GM21528 (cell line): Measurements from ENCODE around the gene RALBP1.

Source experiments
- ATAC-seq: cut with Tn5 transposase; IDR thresholded peaks from one replicate; pipeline ENCODE4 v1.9.1; 2021; ENCODE audit warnings: mild to moderate bottlenecking, moderate library complexity; ENCODE audit not compliant: unreplicated experiment, low FRiP score

RALBP1 gene

DNA sequence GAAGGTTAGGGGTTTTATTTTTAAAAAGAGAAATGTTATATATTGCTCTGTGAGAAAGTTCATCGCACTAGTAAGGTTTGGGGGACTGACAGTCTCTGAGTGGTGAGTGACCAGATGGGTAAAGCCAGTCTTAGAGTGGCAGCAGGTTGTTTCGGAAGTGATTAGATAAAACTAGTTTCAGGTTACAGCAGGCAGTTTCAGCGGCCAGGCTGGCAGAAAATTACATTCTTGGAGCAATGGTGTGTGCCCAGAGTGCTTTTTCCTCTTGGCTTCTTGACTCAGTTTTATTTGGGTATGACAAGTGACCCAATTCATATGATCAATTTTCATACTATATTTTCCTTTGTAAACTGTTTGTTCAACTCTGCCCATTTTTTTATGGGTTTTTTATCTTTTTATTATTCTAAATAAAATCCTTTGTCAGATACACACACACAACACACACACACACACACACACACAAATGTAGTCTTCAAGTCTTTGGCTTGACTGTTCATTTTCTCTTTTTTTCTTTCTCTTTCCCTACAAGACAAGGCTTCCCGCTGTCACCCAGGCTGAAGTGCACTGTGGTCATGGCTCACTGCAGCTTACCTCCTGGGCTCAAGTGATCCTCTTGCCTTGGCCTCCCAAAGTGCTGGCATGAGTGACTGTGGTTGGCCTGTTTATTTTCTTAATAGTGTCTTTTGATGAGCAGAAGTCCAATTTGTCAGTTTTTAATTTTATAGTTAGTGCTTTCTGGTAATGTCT, 30.9 kb downstream of the RALBP1 start:
- ATAC-seq: no peak

DNA sequence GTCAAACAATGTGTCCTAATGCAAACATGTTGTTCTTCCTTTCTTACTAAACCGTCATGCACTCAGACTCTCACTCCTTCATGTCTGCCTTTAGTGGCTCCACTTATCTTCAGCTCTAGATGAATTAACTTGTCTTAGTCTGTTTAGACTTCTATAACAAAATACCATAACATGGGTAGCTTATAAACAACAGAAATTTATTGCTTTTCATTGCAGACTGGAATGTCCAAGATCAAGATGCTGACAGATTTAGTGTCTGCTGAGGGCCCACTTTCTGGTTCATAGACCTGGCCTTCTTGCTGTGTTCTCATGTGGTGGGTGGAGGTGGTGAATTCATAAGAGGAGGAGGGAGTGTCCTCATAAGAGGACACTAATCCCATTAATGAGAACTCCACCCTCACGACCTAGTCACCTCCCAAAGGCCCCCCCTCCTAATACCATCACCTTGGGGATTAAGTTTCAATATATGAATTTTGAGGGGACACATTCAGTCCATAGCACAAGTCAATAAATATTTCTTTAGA, 32.3 kb downstream of the RALBP1 start:
- no peak for ATAC-seq

DNA sequence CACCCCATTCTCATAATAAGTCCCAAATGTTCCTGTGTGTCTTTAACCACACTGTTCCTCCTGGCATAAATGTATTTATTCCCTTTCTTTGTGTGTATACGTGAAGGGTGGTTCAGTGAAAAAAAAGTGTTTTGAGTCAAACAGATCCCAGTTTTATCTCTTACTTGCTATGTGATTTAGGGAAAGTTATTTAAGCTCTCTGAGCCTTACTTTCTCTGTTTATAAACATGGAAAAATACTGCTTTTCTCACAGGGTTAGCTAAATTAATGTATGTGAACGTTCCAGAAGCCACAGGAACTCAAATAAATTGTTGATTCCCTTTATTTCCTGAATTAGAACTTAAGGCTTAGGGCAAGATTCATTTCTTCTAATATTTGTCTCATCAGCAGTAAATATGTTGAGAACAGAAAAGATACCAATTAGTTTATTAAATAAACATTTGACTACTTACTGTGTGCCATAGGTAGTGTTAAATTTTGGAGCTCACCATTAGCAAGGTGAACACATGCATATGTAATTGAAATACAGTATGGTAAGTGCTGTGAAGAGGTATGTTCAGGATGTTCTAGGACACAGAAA, 33.2 kb downstream of the RALBP1 start:
- ATAC-seq: no peak

DNA sequence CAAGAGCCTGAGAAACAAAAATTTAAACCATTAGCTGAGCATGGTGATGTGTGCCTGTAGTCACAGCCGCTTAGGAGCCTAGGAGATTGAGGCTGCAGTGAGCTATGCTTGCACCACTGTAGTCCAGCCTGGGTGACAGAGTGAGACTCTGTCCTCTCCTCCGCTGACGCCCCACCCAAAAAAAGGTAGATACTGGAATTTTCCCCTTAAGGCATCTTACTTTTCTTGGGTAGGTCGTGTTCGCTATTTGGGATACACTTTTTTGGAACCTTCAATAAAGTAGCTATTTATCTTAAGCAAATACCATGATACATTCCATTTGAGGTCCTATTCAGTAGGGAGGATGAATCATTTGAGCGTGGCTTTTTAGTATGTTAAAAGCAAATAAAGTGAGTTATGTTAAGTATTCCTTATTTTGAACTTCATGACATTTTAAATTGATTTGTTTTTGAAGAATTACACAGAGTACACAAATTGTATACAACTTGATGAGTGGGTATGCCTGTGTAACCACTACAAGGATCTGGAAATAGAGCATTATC, 38.7 kb downstream of the RALBP1 start:
- ATAC-seq: no peak

DNA sequence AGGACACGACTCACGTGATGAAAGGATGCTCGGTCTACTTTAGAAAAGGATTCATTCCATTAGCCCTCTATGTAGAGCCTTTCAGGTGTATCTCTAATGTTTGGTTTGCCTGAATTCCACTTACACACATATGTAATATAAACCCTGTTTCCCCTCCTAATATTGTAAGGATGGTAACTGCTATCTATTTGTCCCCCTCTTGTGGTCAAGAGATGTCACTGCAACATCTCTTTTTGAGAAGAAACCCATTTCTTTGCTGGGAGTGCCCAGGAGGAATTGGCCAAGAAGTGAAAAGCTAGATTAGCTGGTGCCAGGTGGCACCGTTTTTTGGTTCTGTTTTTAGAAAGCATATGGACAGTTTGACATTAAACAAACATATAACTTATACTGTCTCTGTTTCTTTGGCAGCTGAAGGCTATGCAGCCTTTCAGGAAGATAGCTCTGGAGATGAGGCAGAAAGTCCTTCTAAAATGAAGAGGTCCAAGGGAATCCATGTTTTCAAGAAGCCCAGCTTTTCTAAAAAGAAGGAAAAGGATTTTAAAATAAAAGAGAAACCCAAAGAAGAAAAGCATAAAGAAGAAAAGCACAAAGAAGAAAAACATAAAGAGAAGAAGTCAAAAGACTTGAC, 41.2 kb downstream of the RALBP1 start:
- ATAC-seq: no peak

DNA sequence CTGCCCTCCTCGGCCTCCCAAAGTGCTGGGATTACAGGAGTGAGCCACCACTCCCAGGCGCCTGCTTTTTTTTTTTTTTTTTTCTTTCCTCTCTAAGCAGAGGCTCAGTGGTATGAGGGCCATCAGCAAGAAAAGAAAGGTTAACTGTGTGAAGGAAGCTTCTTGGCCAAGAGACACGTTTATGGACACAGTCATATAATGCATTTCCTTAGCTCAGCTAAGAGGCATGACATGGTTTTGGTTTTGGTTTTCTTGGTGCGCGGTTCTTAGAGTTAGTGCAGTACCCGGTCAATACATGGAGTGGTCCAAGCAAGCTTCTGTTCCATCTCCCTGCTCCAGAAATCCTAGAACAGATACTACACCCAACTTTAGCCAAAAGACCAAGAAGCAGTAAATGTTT, 42.6 kb downstream of the RALBP1 start:
- no peak for ATAC-seq

DNA sequence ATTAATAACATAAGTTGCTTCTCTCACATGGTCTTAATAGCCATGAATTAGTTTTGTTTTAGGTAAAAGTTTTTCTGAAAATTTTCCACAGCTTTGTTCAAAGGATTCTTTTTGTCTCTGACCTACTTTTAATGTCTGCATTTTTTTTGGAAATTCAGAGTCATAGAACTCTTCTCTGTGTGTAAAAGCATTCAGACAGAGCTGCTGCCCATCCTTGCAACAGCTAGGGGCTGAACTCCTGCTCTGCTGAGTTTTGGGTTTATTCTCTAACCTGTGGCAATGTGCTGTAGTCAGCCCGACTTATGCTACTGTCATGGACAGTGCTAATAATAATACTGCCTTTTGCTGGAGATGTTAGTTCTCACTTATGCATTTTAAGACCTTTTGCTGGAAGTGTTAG, 44.1 kb downstream of the RALBP1 start:
- no peak for ATAC-seq

DNA sequence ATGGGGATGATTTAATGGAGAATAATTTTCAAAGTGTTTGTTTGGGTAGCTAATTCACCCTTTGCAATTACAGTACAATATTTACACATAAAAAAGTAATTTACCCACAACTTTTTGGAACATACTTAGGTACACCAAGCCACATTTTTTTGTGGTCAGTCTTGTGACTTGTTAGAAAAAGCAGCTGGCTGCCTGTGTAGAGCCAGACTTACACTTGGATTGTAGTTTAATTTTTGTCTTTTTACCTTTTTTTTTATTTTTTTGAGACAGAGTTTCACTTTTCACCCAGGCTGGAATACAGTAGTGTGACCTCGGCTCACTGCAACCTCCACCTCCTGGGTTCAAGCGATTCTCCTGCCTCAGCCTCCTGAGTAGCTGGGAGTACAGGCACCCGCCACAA, 45.4 kb downstream of the RALBP1 start:
- ATAC-seq: no peak

DNA sequence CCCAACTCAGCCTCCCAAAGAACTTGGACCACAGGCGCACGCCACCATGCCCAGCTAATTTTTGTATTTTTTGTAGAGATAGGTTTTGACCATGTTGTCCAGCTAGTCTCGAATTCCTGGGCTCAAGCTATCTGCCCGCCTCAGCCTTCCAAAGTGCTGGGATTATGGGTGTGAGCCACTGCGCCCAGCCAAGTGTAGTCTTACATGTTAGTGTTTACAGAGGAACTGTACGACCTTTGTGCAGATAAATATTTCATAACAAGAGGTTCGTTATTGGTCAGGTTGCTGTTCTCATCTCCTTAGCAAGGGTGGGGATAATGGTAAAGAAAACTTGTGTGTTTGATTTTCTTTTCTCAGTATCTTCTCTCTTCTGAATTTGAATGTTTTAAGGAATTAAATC, 46.5 kb downstream of the RALBP1 start:
- no peak for ATAC-seq

DNA sequence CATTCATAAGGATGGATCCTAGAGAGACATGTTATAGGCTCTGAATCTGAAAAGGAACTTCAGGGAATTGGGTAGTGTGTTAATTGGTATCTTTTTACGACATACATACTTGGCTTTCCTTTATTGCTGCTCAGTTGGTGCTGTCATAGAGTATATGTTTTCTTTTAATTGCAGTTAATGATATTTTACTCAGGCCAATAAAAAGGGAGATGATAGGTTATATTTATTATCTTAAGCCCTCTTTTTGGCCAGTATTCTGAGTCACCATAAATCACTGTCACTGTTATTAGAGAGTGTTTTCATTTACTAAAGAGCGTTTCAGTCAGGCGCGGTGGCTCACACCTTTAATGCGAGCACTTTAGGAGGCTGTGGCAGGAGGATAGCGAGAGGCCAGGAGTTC, 47.6 kb downstream of the RALBP1 start:
- no peak for ATAC-seq

DNA sequence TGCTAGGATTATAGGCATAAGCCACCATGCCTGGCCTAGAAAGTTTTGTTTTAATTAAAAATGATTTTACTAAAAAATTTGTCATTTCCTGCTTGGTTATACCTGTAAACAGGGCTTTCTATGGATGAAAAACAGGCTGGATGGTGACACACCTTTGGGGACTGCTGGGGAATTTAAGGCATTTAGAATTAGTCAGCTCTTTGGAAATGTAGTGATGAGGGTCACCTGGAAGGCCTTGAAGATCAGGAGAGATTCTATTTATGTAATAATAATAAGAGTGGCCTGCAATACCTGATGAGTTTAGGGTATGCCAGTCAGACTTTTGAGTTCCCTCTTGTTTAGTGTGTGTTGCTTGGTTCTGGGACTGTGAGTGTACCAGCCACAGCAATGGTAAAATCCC, 51.1 kb downstream of the RALBP1 start:
- no peak for ATAC-seq

DNA sequence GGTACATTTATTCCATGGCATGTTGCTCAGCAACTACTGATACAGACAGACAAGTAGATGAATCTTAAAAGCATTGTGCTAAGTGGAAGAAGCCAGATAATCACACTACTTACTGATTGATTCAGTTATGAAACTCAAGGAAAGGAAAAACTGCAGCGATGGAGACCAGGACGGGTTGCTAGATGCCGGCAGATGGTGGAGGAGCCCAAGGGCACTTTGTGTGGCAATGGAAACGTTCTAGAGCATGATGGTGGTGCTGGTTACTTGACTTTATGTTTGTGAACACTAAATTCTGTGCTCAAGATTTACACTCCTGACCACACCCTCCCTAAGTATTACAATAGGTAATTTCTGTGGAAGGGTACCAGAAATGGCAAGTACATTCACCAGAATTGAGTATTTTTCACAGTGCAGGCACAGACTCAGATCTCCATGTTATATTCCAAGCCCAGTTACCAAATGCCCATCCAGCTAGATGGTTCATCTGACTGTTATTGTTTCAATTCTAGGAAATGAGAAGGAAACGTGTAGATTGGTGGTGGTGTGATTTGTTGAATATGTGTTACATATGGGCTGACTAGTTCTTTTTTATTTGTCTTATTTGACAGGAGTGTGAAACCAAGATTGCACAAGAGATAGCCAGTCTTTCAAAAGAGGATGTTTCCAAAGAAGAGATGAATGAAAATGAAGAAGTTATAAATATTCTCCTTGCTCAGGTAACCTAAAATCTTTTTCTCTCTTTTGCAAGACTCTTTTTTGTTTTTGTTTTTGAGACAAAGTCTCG, 55.1 kb downstream of the RALBP1 start:
- ATAC-seq: no peak

DNA sequence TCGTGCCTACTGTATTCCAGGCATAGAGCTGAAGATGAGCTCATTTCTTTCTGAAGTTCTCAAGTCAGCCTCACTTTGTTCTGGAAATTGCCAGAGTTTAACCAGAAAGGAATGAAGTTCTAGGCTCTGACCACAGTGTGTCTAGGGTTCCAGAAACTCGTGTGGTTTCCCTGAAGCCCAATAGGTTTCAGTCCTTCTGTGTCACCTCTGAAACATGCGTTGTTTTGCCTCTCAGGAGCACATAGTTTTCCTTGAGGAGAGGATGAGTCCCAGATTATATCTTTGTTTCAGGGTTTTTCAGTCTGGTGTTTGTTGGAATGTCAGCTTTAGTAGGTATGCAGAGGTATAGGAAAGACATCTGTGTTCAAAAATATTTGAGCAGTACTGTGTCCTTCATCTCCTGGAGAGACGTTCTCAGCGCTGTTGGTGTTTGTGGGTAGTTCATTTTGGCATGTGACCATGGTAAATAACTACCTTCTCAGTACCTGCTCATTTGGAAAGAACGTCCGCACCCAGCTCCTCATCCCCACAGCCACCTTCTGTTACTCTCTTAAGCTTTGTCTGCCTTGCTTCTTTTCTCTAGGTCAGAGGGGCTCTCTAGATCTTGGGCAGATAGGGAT, 56.6 kb downstream of the RALBP1 start:
- no peak for ATAC-seq

DNA sequence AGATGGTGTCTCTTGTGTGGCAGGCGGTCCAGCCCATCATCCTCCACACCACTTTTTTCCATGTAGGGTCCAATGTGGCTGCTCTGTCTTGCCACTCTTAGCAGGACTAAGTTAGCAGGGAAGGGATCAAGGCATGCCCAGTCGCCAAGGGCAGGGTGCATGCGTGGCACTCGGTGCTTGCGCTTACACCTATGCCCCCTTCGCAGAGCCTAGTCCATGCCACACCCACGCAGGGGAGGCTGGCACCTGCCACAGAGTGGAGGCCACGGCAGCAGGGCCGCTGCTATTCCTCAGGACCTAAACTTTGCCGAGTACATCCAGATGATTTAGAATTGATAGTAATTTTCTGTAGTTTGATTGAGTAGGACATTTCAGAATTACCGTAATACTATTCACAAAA, 59.5 kb downstream of the RALBP1 start:
- ATAC-seq: no peak

DNA sequence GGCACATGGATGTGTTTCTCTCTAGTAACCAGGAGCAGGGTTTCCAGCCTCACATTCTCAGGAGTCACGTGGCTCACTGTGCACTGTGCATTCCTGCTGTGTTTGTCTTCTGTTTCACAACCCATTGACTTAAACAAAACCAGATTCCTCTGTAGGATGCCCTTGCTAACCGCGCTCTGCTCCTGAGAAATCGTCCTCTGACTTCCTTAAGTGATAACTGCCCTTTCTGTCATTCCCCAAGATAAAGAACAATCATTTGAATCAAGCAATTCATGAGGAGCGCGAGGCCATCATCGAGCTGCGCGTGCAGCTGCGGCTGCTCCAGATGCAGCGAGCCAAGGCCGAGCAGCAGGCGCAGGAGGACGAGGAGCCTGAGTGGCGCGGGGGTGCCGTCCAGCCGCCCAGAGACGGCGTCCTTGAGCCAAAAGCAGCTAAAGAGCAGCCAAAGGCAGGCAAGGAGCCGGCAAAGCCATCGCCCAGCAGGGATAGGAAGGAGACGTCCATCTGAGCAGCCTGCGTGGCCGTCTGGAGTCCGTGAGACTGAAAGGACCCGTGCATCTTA, 60.2 kb downstream of the RALBP1 start:
- ATAC-seq: no peak

DNA sequence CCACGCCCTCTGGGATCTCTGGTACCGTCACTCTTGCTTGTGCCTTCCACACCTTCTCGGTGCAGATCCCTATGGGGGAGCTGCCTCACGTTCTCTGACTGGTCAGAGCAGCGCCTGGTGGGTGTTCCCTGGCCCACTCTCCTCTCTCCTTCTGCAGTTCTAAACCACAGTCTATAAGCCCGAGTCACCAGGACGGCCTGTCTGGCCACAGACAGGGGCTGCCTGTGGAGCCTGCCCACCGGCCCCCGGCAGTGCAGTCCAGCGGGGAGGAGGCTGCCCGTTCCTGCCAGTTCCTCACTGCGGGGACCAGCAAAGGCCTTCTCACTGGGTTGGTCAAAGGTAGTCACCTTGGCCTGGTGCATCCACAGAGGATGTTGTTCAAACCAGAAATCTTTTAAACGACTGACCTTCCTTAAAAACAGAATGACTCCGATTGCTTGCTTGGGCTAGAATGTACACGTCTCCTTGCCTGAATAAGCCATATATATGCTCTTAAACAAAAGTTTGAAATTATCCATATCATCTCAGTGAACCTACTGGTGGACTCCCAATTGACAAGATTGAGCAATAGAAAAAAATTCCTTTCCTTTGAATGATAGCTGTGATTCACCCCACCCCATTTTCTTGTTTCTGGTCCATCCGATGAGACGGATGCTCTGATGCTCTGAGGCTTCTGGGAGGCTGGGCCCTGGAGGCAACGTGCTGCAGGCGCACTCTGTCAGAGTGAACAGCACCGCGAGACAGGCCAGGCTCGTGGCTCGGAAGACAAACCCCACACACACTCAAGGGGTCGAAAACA, 61.2 kb downstream of the RALBP1 start:
- no peak for ATAC-seq

DNA sequence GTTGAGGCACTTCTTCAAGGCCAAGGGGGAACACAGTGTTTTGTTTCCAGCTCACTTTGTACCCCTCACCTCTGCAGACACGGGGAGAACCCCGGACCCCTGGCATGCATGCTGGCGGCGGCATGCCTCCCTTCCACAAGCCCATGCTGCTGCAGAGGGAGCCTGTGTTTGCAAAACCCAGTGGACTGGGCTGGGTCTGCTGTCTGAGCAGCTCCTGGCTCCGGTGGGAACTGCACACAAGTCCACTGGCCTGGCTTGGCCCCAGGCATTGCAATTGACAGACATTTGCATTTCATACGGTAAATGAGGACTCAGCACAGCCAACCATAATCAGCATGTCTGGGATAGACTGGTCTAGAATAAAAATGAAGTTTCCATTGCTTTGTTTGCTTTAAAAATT, 62.4 kb downstream of the RALBP1 start:
- no peak for ATAC-seq

DNA sequence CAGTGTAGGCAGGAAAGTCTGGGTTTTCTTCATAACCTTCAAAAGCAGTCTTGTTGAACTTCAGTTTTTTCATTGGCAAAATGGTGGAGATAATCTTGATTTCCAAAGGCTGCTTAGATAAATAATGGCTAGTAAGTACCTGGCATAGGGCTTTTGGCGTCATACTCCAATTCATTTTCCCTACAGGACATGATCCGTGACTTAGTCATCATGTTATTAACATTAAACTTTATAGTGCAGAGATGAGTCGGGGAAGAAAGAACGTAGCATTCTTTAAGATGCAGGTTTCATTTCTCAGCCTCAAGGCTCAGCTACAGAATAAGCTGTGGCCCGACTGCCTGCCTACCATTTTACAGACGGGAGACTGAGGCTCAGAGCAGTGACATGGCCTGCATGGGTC, 64.0 kb downstream of the RALBP1 start:
- ATAC-seq: no peak

DNA sequence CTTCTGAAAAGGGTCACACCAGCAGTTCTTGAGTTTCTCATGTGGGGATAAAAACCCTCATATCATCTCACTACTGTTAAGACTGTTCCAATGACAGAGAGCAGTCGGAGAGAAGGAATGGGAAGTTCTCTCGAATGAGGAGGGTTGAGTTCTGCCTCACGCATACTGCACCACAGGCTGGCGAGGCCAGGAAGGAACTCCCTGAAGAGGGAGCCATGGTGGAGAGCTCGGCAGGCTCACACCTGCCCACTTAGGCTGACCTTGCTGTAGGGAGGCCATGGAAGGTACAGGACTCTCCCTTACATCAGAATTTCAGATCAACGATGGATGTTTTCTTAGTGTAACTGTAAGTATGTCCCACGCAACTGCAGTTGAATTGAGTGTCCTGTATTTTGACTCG, 64.6 kb downstream of the RALBP1 start:
- no peak for ATAC-seq
